ENCODE data around the gene DNAJC11.

Gene DNAJC11

GRCh38 chr1:6585081-6585722, 116.4 kb downstream of the DNAJC11 start:
- DNase-seq (ENCODE audit: low read depth in 3 of 3): no peak

All from stimulated activated CD4-positive, alpha-beta T cell treated with anti-CD3 and anti-CD28 coated beads, TNF-alpha, amount 100 ng/mL, for 24 hours (primary cell).